HS-5 (cell line): ENCODE results near the gene WASHC2A.
"Not testable (repeated sequence)": the region's sequence is repeated elsewhere in the genome, so short reads cannot be mapped to it uniquely, and the experiment has no call there.

Source experiments
- DNase-seq: peaks from one replicate; pipeline ENCODE4 v3.0.0-alpha.2; 2012; ENCODE audit warnings: low read depth

WASHC2A gene, protein sequence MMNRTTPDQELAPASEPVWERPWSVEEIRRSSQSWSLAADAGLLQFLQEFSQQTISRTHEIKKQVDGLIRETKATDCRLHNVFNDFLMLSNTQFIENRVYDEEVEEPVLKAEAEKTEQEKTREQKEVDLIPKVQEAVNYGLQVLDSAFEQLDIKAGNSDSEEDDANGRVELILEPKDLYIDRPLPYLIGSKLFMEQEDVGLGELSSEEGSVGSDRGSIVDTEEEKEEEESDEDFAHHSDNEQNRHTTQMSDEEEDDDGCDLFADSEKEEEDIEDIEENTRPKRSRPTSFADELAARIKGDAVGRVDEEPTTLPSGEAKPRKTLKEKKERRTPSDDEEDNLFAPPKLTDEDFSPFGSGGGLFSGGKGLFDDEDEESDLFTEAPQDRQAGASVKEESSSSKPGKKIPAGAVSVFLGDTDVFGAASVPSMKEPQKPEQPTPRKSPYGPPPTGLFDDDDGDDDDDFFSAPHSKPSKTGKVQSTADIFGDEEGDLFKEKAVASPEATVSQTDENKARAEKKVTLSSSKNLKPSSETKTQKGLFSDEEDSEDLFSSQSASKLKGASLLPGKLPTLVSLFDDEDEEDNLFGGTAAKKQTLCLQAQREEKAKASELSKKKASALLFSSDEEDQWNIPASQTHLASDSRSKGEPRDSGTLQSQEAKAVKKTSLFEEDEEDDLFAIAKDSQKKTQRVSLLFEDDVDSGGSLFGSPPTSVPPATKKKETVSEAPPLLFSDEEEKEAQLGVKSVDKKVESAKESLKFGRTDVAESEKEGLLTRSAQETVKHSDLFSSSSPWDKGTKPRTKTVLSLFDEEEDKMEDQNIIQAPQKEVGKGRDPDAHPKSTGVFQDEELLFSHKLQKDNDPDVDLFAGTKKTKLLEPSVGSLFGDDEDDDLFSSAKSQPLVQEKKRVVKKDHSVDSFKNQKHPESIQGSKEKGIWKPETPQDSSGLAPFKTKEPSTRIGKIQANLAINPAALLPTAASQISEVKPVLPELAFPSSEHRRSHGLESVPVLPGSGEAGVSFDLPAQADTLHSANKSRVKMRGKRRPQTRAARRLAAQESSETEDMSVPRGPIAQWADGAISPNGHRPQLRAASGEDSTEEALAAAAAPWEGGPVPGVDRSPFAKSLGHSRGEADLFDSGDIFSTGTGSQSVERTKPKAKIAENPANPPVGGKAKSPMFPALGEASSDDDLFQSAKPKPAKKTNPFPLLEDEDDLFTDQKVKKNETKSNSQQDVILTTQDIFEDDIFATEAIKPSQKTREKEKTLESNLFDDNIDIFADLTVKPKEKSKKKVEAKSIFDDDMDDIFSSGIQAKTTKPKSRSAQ (N-terminal part only)

DNA sequence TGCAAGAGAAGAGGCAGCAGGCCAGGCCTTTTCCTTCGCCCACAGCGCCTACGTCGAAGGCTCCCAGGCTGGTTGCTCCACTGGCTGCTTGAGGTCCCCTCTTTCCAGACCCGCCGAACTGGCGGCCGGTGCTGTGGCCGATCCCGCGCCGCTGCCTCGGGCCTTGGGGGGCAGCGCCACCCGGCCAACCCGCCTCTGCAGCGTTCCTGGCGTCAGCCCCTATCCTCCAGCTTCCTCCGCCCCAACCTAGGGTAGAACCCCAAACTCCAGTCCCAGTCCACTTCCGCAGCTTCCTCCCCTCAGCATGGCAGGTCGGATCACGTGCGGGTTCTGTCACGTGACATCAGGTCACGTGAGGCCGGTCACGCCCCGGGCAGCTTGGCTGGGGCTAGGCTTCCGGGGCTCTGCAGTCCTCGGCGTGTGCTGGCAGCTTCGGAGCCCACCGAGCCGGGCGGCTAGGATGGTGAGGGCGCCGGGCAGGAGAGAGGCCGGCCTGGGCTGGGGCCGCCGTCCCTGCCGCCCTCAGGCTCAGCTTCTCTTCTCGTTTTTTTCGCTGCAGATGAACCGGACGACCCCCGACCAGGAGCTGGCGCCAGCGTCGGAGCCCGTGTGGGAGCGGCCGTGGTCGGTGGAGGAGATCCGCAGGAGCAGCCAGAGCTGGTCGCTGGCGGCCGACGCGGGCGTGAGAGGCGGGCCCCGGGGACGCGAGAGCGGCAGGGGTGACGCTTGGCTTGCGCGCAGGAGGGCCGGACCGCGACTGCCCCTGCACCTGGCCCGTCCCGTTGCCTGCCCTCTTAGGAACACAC, at the start of gene WASHC2A:
WASHC2A (plus strand) TSS at position 409 of the 806 bp plus-strand sequence; CDS start at position 461, 52 bp downstream.
- not testable (repeated sequence) for DNase-seq

DNA sequence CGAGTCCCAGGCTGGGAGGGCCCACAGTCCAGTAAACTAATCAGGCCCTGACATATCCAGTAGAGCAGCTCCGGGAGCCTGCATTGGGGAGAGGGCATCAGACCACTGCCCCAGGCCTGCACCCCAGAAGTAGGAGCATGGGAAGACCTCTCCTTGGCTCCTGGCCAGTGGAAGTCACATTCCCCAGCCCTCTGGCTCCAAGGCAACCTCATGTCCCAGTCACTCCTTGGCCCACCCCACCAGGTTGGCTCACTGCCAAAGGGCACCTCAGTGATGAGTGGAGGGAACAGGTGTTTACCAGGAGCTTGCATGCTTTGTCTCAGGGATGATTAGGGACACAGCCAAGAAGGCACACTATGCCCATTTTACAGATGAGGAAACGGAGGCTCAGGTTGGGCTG, 48.5 kb upstream of the WASHC2A start:
- not testable (repeated sequence) for DNase-seq

DNA sequence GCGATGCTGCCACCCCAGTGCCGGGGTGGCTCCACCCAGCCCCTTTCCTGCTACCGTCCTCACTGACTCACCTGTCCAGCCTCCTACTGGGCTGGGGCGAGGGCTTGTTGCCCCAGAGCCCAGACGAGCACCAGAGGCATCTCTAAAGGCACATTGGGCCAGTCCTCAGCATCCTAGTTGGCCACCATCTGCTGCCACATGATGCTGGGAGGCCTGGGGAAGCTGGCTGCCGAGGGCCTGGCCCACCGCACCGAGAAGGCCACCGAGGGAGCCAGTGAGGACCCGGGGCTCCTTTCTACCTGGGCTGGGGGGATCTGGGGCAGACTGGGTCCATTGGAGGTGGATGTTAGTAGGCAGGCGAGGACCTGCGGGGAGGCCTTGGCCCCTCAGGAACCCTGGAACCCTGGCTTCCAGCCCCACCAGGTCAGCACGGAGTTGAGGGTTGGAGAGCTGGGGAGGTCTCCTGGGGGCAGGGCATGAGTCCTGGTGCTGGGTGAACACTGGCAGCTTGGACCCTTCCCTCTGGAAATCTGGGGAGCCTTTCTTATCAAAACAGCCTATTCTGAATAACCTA, 47.2 kb upstream of the WASHC2A start:
- DNase-seq = not testable (repeated sequence)

DNA sequence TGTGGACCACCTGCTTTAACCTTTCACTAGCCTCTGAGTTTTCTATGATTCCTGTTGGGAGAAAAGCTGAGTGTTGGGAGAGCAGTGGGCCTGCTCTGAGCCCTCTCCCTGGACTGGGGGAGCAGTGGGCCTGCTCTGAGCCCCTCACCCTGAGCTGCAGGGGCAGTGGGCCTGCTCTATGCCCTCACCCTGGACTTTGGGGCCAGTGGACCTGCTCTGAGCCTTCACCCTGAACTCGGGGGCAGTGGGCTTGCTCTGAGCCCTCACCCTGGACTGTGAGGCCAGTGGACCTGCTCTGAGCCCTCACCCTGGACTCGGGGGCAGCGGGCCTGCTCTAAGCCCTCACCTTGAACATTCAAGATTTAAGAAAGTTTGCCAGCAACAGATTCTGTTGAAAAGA, 46.1 kb upstream of the WASHC2A start:
- no peak for DNase-seq

DNA sequence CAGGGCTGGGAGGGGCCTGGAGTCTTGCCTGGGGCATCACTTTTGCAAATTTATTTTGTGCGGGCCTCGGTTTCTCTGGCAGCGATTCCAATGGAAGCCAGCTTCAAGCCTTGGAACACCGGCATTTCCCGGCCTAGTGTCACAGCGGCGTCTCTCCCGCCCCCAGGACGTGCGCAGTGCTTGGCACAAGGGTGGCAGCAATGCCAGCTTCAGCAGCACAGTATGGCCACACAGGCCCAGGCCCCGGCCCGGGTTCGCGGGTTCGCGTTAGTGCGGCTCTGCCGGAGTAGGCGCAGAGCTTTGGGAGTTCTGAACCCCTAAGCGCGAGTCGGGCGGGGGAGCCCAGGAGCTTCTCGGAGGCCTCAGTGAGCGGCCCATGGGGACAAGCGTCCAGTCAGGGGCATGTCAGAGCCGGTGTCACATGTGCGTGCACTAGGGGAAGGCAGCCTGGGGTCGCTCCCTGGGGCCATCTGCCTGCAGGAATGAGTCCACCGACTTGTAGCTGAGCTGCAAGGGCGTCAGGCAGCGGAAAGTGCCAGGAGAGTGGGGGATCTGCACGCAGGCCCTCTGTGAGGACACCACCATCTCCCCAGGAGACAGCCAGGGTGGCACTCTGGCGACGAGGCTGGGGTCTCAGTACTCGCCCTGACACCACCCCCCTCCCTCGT, 42.9 kb upstream of the WASHC2A start:
- DNase-seq = not testable (repeated sequence)

DNA sequence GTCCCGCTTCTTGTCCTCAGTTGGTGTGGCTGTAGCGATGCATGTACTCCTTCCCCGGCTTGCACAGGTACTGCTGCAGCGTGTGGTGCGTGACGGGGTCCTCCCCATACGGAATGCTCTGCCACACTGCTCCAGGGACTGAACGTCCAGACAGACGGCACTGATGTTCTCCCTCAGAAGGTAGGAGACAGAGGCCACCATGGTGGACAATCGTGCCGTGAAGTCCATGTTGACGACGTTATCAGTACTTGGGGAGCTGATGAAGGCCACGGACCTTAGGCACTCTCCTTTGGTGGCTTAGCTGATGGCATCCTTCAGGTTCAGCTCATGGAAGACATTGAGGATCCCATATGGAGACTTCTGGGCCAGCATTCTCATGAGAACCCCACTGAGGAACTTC, 42.1 kb upstream of the WASHC2A start:
- DNase-seq = no peak

DNA sequence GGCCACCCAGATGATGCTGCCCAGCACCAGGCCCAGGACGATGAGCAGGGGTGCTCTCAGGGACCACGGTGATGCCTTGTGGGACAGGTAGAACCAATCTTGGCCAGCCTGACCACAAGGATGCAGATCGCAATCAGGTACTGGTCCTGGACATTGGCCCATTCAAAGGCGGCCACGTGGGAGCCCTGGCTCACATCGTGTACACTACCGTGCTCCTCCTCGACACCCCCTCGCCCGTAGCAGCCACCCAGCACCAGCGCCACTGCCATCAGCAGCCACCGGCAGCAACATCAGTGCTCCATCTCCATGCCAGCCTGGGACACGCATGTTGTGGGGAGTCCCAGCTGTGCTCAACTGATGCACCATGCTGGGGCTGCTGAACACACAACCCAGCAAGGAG, 40.6 kb upstream of the WASHC2A start:
- DNase-seq = no peak

DNA sequence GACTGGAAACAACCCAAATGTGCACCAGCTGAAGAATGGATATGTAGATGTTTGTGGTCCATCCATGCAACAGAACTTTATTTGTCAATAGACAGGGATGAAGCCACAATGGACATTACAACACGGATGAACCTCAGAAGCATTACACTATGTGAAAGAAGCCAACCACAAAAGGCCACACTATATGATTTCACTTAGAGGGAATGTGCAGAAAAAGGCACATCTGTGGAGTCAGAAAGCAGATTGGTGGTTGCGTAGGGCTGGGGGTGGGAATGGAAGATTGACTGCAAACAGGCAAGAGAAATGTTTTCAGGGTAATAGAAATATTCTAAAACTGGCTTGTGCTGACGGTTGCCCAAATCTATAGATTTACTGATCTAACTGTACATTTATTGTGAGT, 34.3 kb upstream of the WASHC2A start:
- no peak for DNase-seq

DNA sequence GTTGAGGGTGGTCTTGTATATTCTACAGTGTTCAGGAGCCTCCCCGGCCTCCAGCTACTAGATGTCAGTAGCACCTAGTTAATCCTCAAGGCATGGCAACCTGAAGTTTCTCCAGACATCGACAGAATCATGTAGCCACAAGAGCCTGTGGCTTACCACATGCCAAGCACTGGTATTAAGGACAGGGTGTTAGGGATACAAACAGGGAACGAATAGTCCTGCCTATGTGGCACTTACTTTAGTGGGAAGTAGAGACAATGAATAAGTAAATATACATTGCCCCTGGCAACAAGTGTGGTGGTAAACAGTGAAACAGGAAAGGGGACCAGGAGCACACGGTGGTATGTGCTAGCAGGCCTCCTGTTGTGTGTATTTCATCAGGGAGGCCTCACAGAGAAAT, 32.4 kb upstream of the WASHC2A start:
- not testable (repeated sequence) for DNase-seq

DNA sequence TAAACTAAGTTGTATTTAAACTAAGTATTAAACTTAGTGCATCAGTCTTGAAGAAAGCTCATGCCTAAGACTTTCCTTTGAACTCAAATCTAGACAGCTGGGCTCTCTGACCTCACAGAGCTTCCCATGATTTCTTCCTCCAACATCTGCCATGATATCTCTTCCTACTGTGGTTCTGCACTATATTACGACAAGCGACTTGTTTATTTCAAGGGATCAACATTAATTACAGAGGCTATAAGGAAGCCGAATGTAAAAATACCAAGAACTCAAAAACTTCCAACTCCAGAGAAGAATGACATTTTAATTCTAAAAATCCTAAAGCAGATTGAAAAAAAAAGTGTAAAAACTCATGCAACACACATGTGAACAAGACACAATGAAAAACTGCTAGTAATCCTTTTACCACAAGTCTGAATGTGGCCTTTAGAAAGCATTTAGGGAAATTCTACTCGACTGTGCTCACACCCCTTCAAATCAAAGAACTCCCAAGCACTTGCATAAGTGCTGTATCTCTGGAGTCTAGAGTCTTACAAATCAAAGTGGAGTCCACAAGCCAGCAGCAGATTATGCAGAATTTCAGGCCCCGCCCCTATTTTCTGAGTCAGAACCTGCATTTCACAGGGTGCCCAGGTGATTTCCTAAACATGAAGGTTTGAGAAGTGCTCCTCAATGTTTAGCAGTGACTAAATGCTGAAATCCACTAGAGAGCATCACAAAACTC, 22.7 kb upstream of the WASHC2A start:
- DNase-seq = no peak

DNA sequence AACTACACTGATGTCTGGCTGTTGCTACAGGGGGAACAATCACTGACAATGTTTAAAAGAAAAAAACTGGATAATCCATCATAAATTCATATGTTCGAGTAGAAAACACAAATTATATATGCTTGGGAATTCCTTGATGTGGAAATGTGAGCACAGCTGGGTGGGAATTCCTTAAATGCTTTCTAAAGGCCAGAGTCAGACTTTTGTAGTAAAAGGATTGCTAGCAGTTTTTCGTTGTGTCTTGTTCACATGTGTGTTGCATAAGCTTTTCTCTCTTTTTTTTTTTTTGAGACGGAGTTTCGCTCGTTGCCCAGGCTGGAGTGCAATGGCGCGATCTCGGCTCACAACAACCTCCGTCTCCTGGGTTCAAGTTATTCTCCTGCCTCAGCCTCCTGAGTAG, 21.3 kb upstream of the WASHC2A start:
- not testable (repeated sequence) for DNase-seq

DNA sequence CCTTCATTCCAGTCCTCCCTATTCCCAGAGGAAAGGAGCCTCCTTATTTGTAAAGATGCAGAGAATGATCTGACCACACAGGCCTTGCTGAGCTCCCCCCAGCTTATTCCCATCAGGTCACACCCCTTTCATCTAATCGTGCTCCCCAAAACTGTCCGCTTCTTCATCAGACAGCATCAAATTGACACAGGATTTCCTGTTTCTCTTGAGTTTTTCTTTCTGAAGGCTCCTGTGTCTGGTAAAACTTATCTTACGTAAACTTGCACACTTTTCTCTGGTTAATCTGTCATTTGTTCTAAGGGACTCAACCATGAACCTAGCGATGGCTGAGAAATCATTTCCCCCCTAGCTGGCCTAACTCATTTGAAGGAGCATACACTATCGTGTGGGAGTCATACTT, 20.2 kb upstream of the WASHC2A start:
- DNase-seq = not testable (repeated sequence)

DNA sequence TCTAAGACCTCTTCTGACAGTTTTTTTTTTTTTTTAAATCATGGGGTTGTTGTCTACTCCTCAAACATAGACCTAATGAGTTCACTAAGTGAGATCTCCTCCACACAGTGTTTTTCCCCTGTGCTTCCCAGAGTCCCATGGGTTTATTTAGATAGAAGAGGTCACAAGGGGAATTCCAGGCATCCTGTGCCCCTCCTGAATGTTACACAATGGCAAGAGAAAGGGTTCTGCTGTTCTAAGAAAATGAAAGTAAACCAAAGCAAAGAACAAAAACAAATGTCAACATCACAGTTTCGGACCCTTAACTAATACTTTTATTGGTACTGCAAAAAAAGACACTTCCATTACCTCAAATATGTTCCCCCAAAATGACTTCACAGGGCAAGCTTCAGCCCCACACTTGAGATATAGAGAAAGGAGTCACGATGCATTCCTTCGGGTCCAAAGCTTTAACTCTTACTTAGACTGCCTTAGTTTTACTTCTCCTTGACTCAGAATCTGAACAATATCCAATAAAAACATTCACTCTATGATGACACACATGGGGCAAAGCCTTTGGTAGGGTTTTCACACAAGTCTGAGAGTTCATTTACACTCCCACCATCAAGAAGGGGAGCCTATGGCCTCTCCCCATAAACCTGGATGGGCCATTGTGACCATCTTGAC, 15.6 kb upstream of the WASHC2A start:
- not testable (repeated sequence) for DNase-seq

DNA sequence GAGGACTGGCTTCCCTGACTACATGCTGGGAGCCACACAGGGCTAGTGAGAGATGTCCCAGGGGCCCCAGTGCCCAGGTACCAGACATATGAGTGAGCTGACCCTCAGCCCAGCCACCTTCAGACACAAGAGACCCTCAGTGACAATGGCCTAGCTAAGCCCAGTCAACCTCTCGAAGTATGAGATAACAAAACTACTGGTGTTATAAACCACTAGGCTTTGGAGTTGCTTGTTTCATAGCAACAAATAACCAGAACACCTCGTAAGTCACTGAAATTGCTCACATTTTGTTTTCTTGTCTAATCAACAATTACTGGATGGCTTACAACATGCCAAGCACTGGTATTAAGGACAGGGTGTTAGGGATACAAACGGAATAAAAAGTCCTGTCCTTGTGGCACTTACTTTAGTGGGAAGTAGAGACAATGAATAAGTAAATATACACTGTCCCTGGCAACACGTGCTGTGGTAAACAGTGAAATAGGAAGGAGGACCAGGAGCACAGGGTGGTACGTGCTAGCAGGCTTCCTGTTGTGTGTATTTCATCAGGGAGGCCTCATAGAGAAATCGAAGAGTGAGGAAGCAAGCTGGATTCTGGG, 14.9 kb upstream of the WASHC2A start:
- not testable (repeated sequence) for DNase-seq

DNA sequence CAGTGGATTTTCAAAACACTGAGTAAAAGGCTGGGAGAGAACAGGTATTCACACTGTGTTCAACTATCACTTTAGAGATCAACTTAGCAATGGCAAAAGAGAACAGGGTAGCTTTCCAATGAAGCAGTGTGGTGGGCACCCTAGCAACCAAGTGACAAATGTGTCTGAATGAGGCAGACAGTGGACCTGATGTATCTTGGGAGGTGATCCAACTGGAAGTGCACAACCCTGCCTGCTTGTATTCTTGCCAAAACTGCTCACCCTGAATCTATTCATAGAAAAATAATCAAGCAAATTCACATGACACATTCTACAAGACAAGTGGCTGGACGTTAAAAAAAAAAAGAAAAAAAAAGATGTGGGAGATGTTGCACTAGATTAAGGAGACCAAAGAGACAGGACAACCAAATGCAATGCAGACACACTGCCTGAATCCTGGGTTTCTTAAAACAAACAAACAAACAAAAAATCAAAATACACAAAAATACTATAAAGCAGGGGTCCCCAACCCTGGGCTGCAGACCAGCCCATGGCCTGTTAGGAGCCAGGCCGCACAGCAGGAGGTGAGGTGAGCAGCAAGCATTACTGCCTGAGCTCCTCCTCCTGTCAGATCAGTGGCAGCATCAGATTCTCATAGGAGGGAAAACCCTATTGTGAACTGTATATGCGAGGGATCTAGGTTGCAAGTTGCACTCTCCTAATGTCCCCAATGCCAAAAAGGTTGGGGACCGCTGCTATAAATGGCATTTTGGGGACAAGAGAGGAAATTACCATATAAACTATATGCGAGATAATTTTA, 12.1 kb upstream of the WASHC2A start:
- not testable (repeated sequence) for DNase-seq

DNA sequence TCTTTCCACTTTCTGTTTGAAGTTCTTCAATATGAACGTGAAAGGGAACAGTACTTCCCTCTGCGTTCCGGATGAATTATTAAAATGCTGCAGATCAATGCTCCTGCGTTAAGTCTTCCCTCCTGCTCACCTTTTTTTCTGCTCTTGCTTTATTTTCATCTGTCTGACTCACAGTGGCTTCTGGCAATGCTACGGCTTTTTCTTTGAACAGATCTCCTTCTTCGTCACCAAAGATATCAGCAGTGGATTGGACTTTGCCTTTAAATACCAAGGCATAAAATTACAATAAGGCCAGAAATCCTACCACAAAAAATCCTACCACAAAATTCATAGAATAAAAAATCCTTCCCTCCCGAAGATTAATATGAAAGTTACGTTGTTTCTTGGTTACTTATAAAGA, 11.1 kb upstream of the WASHC2A start:
- not testable (repeated sequence) for DNase-seq

DNA sequence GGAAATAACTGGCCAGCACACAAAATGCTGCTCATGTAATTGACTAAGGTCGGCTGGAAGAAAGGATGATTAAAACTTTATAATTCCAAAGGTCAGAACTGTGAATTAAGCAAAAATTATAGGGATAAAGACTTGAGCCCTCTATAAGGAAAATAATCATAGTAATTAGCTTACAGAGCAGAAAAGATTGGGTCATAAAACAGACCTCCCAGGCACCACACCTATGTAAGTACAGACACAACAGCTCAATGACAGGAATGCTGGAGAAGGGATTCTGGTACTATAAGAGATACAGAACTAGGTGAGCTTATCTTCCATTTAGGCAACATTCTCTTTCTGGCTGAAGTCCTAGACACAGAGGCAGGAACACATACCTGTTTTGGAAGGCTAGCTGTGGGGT, 9.0 kb upstream of the WASHC2A start:
- not testable (repeated sequence) for DNase-seq

DNA sequence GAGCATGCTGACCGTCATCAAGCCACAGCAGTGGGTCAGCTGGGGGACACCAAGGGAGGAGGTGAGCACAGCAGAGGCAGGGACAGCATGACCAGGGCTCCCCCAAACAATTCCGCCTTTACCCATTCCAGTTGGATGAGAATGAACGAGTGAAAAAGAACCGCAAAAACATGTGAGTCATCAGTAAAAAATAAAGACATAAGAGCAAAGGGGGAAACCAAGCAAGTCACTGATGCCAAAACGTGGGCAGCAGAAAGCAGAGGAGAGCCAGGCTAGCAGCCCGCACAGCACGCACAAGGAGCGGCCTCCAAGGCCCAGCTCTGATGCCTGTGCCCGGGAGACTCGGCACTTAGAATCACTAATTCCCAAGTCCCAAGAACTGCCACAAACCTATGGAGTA, 7.8 kb upstream of the WASHC2A start:
- DNase-seq = not testable (repeated sequence)
